ENCODE results near the gene TMEM120B. TPM values are rescaled to one million over a fixed set of nuclear protein-coding genes. Genes with fewer than 3 reads are reported as not detected.

Gene TMEM120B
- total and polyA plus RNA-seq, 2 of the 4 experiments (the other 2 are of a cell fraction), result 10.6 to 18.4 TPM

DNA sequence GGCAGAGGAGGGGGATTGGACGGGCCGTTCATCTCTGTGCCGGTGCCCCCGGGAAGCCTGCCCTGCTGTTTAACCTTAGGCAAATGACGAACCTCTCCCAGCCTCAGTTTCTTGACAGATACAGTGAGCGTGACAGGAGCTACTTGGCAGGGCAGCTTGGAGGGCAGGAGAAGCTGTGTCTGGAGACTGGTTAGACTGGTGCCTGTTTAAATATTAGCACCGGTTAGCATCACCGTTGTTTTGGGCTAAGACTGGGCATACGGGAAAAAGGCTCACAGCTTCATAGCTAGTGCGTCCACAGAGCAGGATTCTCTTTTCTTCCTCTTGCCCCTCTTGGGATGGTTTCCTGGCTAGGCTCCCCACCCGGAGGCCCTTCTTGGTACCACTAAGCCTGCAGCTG is 42.3 kb downstream of the TMEM120B start:
- Histone ChIP-seq H4K8ac (ENCODE audit: low read depth in 2 of 2, low read length in 2 of 2) (no peak overlapping the region), H3K79me1 (ENCODE audit: low read depth in 1 of 2, low read length in 2 of 2) (peaks cover 0 to 3% of the 10 kb centered on the region in 2 experiments; a peak in 1 of 4 replicates), H4K5ac (ENCODE audit: low read depth, low read length) (no peak overlapping the region), H2AK5ac (ENCODE audit: low read depth, low read length) (no peak overlapping the region), H3K27me3 (ENCODE audit: control insufficient read depth, insufficient read depth, low read length) (no peaks in the 10 kb centered on the region), H2BK20ac (ENCODE audit: low read depth, low read length) (no peak overlapping the region), H3K14ac (replicated peaks; ENCODE audit: low read depth, low read length) (no peak overlapping the region), H3K9me1 (ENCODE audit: insufficient read depth, low read length) (0 out of 2 replicates have a peak, but pooled peaks cover 10% of the 10 kb centered on the region), H2AK9ac (replicated peaks; ENCODE audit: low read depth, low read length, poor library complexity) (no peak overlapping the region), H2AFZ (replicated peaks; ENCODE audit: low read length, poor library complexity) (no peak overlapping the region), H4K20me1 (ENCODE audit: insufficient read depth, low read length) (no peaks in the 10 kb centered on the region), H3K18ac (ENCODE audit: low read depth, low read length) (no peak overlapping the region), H3K36me3 (ENCODE audit: control insufficient read depth, insufficient read depth, low read length) (peaks cover 24% of the 10 kb centered on the region), H2BK15ac (ENCODE audit: low read depth, low read length) (no peak overlapping the region), H3K27ac (ENCODE audit: insufficient read depth, low read length) (no peak overlapping the region), H4K91ac (ENCODE audit: insufficient read depth, low read depth, low read length) (no peak overlapping the region), H2BK5ac (ENCODE audit: low read depth, low read length, poor library complexity, severe bottlenecking) (no peak overlapping the region), H3K9me3 (ENCODE audit: control insufficient read depth, insufficient read depth, low read length) (no peaks in the 10 kb centered on the region), H3K4me1 (ENCODE audit: control insufficient read depth, insufficient read depth, low read length) (peaks cover 4% of the 10 kb centered on the region), H3K4me2 (ENCODE audit: low read depth, low read length) (no peak overlapping the region), H2BK120ac (ENCODE audit: low read depth, low read length) (no peak overlapping the region), H3K4me3 (ENCODE audit: insufficient read depth, low read depth, low read length) (no peak overlapping the region), H3K23ac (ENCODE audit: low read depth, low read length) (no peak overlapping the region), H3K56ac (ENCODE audit: extremely low read depth, insufficient read depth, low read length) (no peak overlapping the region), H3K4ac (ENCODE audit: low read depth, low read length) (no peak overlapping the region), H3K9ac (ENCODE audit: low read depth, low read length) (no peak overlapping the region)
- intact Hi-C loops (cut with micrococcal nuclease) (no loop called here), dilution Hi-C loops (cut with HindIII; ENCODE audit: low sequenced_read_pairs, unreplicated experiment) (no loop called here), in situ Hi-C loops (cut with MboI; ENCODE audit: low sequenced_read_pairs) (no loop called here)
- CTCF ChIA-PET, result no interaction called here
- DNase-seq, result no peak
- TF ChIP-seq BHLHE40 (IDR thresholded peaks at IDR 0.05; ENCODE audit: low read depth, low read length) (no peak), CEBPB (IDR thresholded peaks at IDR 0.05; ENCODE audit: low read depth, low read length) (no peak), RAD21 (IDR thresholded peaks at IDR 0.05; ENCODE audit: low read length) (no peak), USF2 (IDR thresholded peaks at IDR 0.05; ENCODE audit: low read depth, low read length) (no peak), CHD1 (IDR thresholded peaks at IDR 0.05; ENCODE audit: low read depth, low read length) (no peak), MAZ (IDR thresholded peaks at IDR 0.05; ENCODE audit: borderline replicate concordance, low read depth, low read length) (no peak), MXI1 (IDR thresholded peaks at IDR 0.05; ENCODE audit: borderline replicate concordance, low read depth, low read length) (no peak), MAFK (IDR thresholded peaks at IDR 0.05; ENCODE audit: low read depth, low read length) (no peak), SMC3 (IDR thresholded peaks at IDR 0.05; ENCODE audit: low read depth, low read length) (no peak)
- no peak for ATAC-seq (ENCODE audit: low read depth)
- POLR2A ChIA-PET (ENCODE audit: unreplicated experiment), result no interaction called here
- no TSS peak for BruUV-seq (replicated peaks)
- WGBS, 2 experiments (ENCODE audit: extremely low coverage in 2 of 2, insufficient read length in 1 of 2), result 100% methylated on average over 1 of the region's 11 CpGs; no CpG with 5 or more reads in 1 of the 2 experiments

Measured in IMR-90 (cell line).